H1 (cell line): ENCODE results near the gene SULT2B1. TPM values are rescaled to one million over a fixed set of nuclear protein-coding genes. Genes with fewer than 3 reads are reported as not detected.

ENCODE experiments used
- CTCF ChIA-PET: fragments of 300-600 bp; sonication (Branson Sonifier 250); formaldehyde crosslinking; loops from one replicate; lab custom pipeline; 2021; ENCODE audit not compliant: partially characterized antibody; lab: Charles Lee
- POLR2A ChIA-PET: fragments of 300-600 bp; sonication (Branson Sonifier 250); formaldehyde crosslinking; loops from one replicate; lab custom pipeline; 2021; ENCODE audit warnings: inconsistent platforms; ENCODE audit not compliant: partially characterized antibody; lab: Charles Lee
- DNase-seq, 2 experiments: peaks; one replicate each; pipeline versions ENCODE4 v3.0.0 to v3.0.0-alpha.2; 2010 to 2022; ENCODE audit warnings: low spot score in 2 of 2, low read depth in 1 of 2, mixed read lengths in 1 of 2
- FAIRE-seq: peaks from 2 replicates; lab custom pipeline; 2011; peaks lifted over from hg19 to GRCh38; lab: Jason Lieb, UNC
- H2AFZ ChIP-seq: 2 replicates; pipeline ENCODE4 v1.8.1; 2012; ENCODE audit warnings: low read length, inconsistent platforms
- H2AK5ac ChIP-seq: 2 replicates; pipeline ENCODE4 v1.6.1; 2013; ENCODE audit warnings: low read depth, low read length
- H2BK120ac ChIP-seq: replicated peaks from 2 replicates; pipeline ENCODE3; 2013; ENCODE audit warnings: low read depth, low read length, inconsistent platforms
- H2BK12ac ChIP-seq: 2 replicates; pipeline ENCODE4 v1.6.1; 2013; ENCODE audit warnings: low read depth, low read length
- H2BK15ac ChIP-seq: 2 replicates; pipeline ENCODE4 v1.6.1; 2013; ENCODE audit warnings: low read length
- H2BK20ac ChIP-seq: 2 replicates; pipeline ENCODE4 v1.6.1; 2013; ENCODE audit warnings: low read length
- H2BK5ac ChIP-seq: 2 replicates; pipeline ENCODE4 v1.6.1; 2013; ENCODE audit warnings: low read depth, low read length
- H3K14ac ChIP-seq: 2 replicates; pipeline ENCODE4 v1.6.1; 2013; ENCODE audit warnings: inconsistent platforms; ENCODE audit not compliant: insufficient read length
- H3K18ac ChIP-seq: 2 replicates; pipeline ENCODE4 v1.6.1; 2013; ENCODE audit warnings: low read length; ENCODE audit errors: extremely low read depth
- H3K23ac ChIP-seq: 2 replicates; pipeline ENCODE4 v1.6.1; 2013; ENCODE audit warnings: inconsistent platforms; ENCODE audit not compliant: insufficient read length
- H3K23me2 ChIP-seq: 2 replicates; pipeline ENCODE4 v1.6.1; 2013; ENCODE audit warnings: low read depth, low read length
- H3K27ac ChIP-seq: 2 replicates; pipeline ENCODE4 v1.6.1; 2011; ENCODE audit warnings: low read depth, low read length, inconsistent platforms
- H3K27me3 ChIP-seq, 4 experiments: replicated peaks in 1 of 4; 1 replicate in 1 of 4; 2 replicates in 3 of 4; pipeline versions ENCODE4 v1.6.1 to v1.8.1; 2011 to 2013; ENCODE audit warnings: low read length in 3 of 4, mild to moderate bottlenecking in 3 of 4, inconsistent platforms in 2 of 4, mixed read lengths in 2 of 4, moderate library complexity in 1 of 4; ENCODE audit not compliant: control insufficient read depth in 3 of 4, insufficient read depth in 3 of 4; ENCODE audit errors: extremely low read depth in 1 of 4
- H3K36me3 ChIP-seq, 4 experiments: 2 replicates each; pipeline versions ENCODE4 v1.6.1 to v1.8.1; 2011 to 2013; ENCODE audit warnings: mild to moderate bottlenecking in 4 of 4, low read length in 3 of 4, moderate library complexity in 2 of 4, control low read depth in 1 of 4, inconsistent platforms in 1 of 4; ENCODE audit not compliant: insufficient read depth in 4 of 4, control insufficient read depth in 2 of 4
- H3K4ac ChIP-seq: replicated peaks from 2 replicates; pipeline ENCODE3; 2013; ENCODE audit warnings: low read length, low read depth, mixed read lengths, inconsistent platforms; ENCODE audit not compliant: insufficient read length
- H3K4me1 ChIP-seq, 4 experiments: replicated peaks in 1 of 4; 1 replicate in 1 of 4; 2 replicates in 3 of 4; pipeline versions ENCODE4 v1.6.1 to v1.8.1; 2011 to 2013; ENCODE audit warnings: low read length in 3 of 4, inconsistent platforms in 2 of 4, mixed read lengths in 1 of 4; ENCODE audit not compliant: insufficient read depth in 4 of 4, control insufficient read depth in 3 of 4
- H3K4me2 ChIP-seq, 2 experiments: 2 replicates each; pipeline versions ENCODE4 v1.6.1 to v1.8.1; 2011 to 2013; ENCODE audit warnings: low read depth in 2 of 2, low read length in 2 of 2, control low read depth in 1 of 2, inconsistent platforms in 1 of 2, mild to moderate bottlenecking in 1 of 2; ENCODE audit not compliant: insufficient read depth in 1 of 2
- H3K4me3 ChIP-seq, 4 experiments: fragments of 200-600, 300-600 bp in 1 of 4; sonication (generic), shearing (Covaris generic), sonication (Bioruptor Twin) in 1 of 4; 2 replicates each; pipeline versions ENCODE4 v1.5.1 to v1.8.1; 2011 to 2016; ENCODE audit warnings: low read length in 4 of 4, low read depth in 3 of 4, control low read depth in 2 of 4, inconsistent platforms in 2 of 4, mild to moderate bottlenecking in 2 of 4, mixed read lengths in 1 of 4, moderate library complexity in 1 of 4; ENCODE audit not compliant: insufficient read depth in 2 of 4; ENCODE audit errors: extremely low read depth in 1 of 4
- H3K56ac ChIP-seq: replicated peaks from 2 replicates; pipeline ENCODE3; 2013; ENCODE audit warnings: low read depth, mild to moderate bottlenecking, mixed read lengths, low read length, inconsistent platforms; ENCODE audit not compliant: insufficient read length
- H3K79me1 ChIP-seq: 2 replicates; pipeline ENCODE4 v1.6.1; 2013; ENCODE audit warnings: low read depth, low read length, control low read depth
- H3K79me2 ChIP-seq, 2 experiments: 2 replicates each; pipeline versions ENCODE4 v1.6.1 to v1.8.1; 2012 to 2013; ENCODE audit warnings: low read length in 2 of 2, mild to moderate bottlenecking in 2 of 2, inconsistent platforms in 1 of 2; ENCODE audit not compliant: insufficient read depth in 2 of 2, control insufficient read depth in 1 of 2
- H3K9ac ChIP-seq, 4 experiments: replicated peaks in 1 of 4; 1 replicate in 1 of 4; 2 replicates in 3 of 4; pipeline versions ENCODE4 v1.6.1 to v1.8.1; 2011 to 2013; ENCODE audit warnings: low read depth in 3 of 4, low read length in 3 of 4, control low read depth in 2 of 4, mild to moderate bottlenecking in 2 of 4, moderate library complexity in 2 of 4, inconsistent platforms in 1 of 4; ENCODE audit errors: extremely low read depth in 1 of 4
- H3K9me3 ChIP-seq, 2 experiments: 2 replicates each; pipeline versions ENCODE4 v1.6.1 to v1.8.1; 2012 to 2013; ENCODE audit warnings: mild to moderate bottlenecking in 2 of 2, moderate library complexity in 2 of 2, control low read depth in 1 of 2, inconsistent platforms in 1 of 2, low read depth in 1 of 2, low read length in 1 of 2, mixed read lengths in 1 of 2; ENCODE audit not compliant: insufficient read depth in 2 of 2
- H4K20me1 ChIP-seq, 2 experiments: replicated peaks in 1 of 2; 2 replicates each; pipeline versions ENCODE3 to v1.8.1; 2011 to 2013; ENCODE audit warnings: inconsistent platforms in 2 of 2, low read length in 2 of 2, mild to moderate bottlenecking in 1 of 2; ENCODE audit not compliant: insufficient read depth in 2 of 2, control insufficient read depth in 1 of 2
- H4K5ac ChIP-seq: 2 replicates; pipeline ENCODE4 v1.6.1; 2013; ENCODE audit warnings: low read length, low read depth, mixed read lengths, inconsistent platforms; ENCODE audit not compliant: insufficient read length
- H4K8ac ChIP-seq: 2 replicates; pipeline ENCODE4 v1.8.0; 2013; ENCODE audit warnings: mild to moderate bottlenecking, moderate library complexity, low read length, inconsistent platforms; ENCODE audit not compliant: insufficient read depth; ENCODE audit errors: extremely low read depth
- H4K91ac ChIP-seq: replicated peaks from 2 replicates; pipeline ENCODE3; 2013; ENCODE audit warnings: low read length, mixed read lengths, inconsistent platforms; ENCODE audit not compliant: insufficient read length
- CTBP2 ChIP-seq: IDR thresholded peaks from 2 replicates; pipeline ENCODE4 v1.7.0; 2011; ENCODE audit warnings: borderline replicate concordance, mild to moderate bottlenecking, moderate library complexity, mixed read lengths, low read length; ENCODE audit not compliant: insufficient read depth, insufficient read length
- POLR2AphosphoS5 ChIP-seq: IDR thresholded peaks from 2 replicates; pipeline ENCODE4 v1.6.1; 2011; ENCODE audit warnings: low read depth, low read length
- SIN3A ChIP-seq, 2 experiments: IDR thresholded peaks in 1 of 2; conservative IDR thresholded peaks in 1 of 2; 2 replicates each; pipeline ENCODE4 v1.6.1; 2011 to 2012; ENCODE audit warnings: low read length in 2 of 2, improper control_type of control experiment in 1 of 2, low read depth in 1 of 2, mild to moderate bottlenecking in 1 of 2
- SIRT6 ChIP-seq: IDR thresholded peaks from one replicate; pipeline ENCODE4 v1.7.1; 2012; ENCODE audit warnings: low read length, inconsistent platforms
- ZNF274 ChIP-seq: IDR thresholded peaks from 2 replicates; pipeline ENCODE4 v1.7.0; 2012; ENCODE audit warnings: low read length, borderline replicate concordance; ENCODE audit errors: extremely low read depth
- WGBS, 2 experiments: shearing (Covaris generic) in 1 of 2; methylation state at CpG; one replicate each; pipeline versions ENCODE4 v1.1.6 to v1.1.7; 2013 to 2015; ENCODE audit warnings: low lambda C conversion rate in 2 of 2, mixed read lengths in 2 of 2, inconsistent platforms in 1 of 2, low coverage in 1 of 2, missing lambda C conversion rate in 1 of 2; ENCODE audit not compliant: insufficient replicate concordance in 2 of 2, insufficient coverage in 1 of 2, insufficient read length in 1 of 2; ENCODE audit errors: extremely low coverage in 1 of 2, missing lambda C conversion rate in 1 of 2; 5-methylcytosine and 5-hydroxymethylcytosine counted together
- polyA plus RNA-seq, 7 experiments: library from polyadenylated mRNA; depleted of rRNA in 3 of 7; stranded (reverse) in 5 of 7; unstranded in 2 of 7; fragments of >200 nt in 5 of 7; fragments of 200-250 nt in 2 of 7; gene quantifications; 1 replicate in 5 of 7; 2 replicates in 1 of 7; 4 replicates in 1 of 7; pipeline versions ENCODE4 v1.2.1 to v1.2.3, GENCODE V29; 2011 to 2013; ENCODE audit warnings: missing spikeins in 2 of 7, mixed read lengths in 2 of 7
- total RNA-seq: library from RNA; stranded (reverse); fragmentation: NEBNext Ultra II Directional; extraction: Animal tissue kit (Norgen Biotek cat#: 25700); gene quantifications from 2 replicates; pipeline ENCODE4 v1.2.1, GENCODE V29; 2021

The SULT2B1 gene
- total and polyA plus RNA-seq, 2 of the 8 experiments (the other 6 are each of a cell fraction or from before 2014, with no cell fraction given): 1.5 to 2.6 TPM

- DNase-seq: no peak
- Histone ChIP-seq H3K4me3 (no peak overlapping the region), H3K18ac (no peak overlapping the region), H4K91ac (no peak overlapping the region), H2BK5ac (no peak overlapping the region), H3K23me2 (peaks cover 11% of the 10 kb centered on the region), H2AK5ac (no peak overlapping the region), H3K36me3 (no peaks in the 10 kb centered on the region), H2AFZ (no peak overlapping the region), H3K27me3 (no peaks in the 10 kb centered on the region), H2BK20ac (no peak overlapping the region), H3K9me3 (0 out of 4 replicates have a peak, but pooled peaks cover 0 to 3% of the 10 kb centered on the region in 2 experiments), H3K79me1 (no peaks in the 10 kb centered on the region), H2BK120ac (no peak overlapping the region), H3K23ac (no peak overlapping the region), H3K4me1 (peaks cover 0 to 7% (median 1%) of the 10 kb centered on the region in 4 experiments; a peak in 4 of 7 replicates), H4K5ac (no peak overlapping the region), H2BK15ac (no peak overlapping the region), H3K79me2 (peaks cover 0 to 11% of the 10 kb centered on the region in 2 experiments; a peak in 2 of 4 replicates), H3K4ac (no peak overlapping the region), H2BK12ac (no peak overlapping the region), H4K20me1 (no peaks in the 10 kb centered on the region), H3K56ac (no peak overlapping the region), H3K9ac (no peak overlapping the region), H3K4me2 (no peak overlapping the region), H4K8ac (no peak overlapping the region), H3K27ac (no peak overlapping the region), H3K14ac (no peak overlapping the region)
- no peak for FAIRE-seq
- WGBS, 2 experiments: 87% methylated on average over 2 of the region's 2 CpGs; no CpG with 5 or more reads in 1 of the 2 experiments
- POLR2A ChIA-PET: interaction anchor here (1.0 kb wide), 1 partner anchor 25 kb away, joined by 4 read pairs; the partner anchor contains the start of gene NTN5
- TF ChIP-seq SIRT6 (no peak), POLR2AphosphoS5 (no peak), CTBP2 (no peak), ZNF274 (no peak), SIN3A (conservative IDR thresholded peaks at IDR 0.05 in 1 of 2, IDR thresholded peaks at IDR 0.05 in 1 of 2; ENCODE audit: low read depth in 1 of 2, low read length in 2 of 2) (no peak)
- CTCF ChIA-PET: interaction anchor here (0.7 kb wide), 2 partner anchors 16 to 169 kb away, joined by 3 read pairs; no protein-coding TSS in a partner anchor
Measured at GRCh38 chr19:48648134-48648533, 96.2 kb downstream of the SULT2B1 start.
